Measurements from ENCODE around the gene MBOAT2. TPM values are rescaled to one million over a fixed set of nuclear protein-coding genes. Genes with fewer than 3 reads are reported as not detected.

The MBOAT2 gene
- total RNA-seq, 1 experiment from 2014 or later = 40.9 TPM

DNA sequence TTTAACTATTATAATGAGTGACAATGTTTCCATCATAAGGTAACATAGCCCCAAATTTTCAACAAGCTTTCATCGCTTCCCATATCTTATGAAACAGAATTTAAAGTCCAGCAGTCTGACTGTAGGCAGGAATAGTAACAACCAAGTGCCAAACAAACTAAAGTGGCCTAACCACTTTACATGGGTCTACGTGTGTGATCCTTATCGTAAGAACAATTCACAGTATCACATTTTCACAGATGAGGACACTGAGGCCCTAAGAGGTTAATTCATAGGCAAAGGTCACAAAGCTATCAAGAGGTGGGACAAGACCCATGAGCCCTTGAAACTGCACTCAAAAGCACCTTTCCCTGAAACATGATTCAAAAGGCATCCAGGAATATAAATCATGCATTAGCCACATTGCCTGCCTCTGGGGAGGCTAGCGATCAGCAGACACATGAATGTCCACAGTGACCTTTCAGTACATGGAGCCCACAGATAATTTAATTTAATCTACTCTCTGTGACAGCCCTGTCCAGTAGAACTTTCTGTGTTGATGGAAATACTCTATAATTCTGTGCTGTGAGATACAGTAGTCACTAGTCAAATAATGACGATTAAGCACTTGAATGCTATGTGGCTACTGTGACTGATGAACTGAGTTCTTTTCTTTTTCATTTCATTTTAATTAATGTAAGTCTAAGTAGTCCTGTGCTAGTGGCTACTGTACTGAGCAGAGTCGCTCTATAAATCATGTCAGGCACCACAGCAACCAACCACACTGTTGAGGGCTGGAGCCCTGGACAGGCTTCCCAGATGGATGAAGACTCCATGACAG lies 196.4 kb downstream of the MBOAT2 start:
- Mint-ChIP-seq H3K9me3 (ENCODE audit: low read depth, unreplicated experiment) (no peaks in the 10 kb centered on the region), H3K27me3 (ENCODE audit: unreplicated experiment) (no peaks in the 10 kb centered on the region), H3K27ac (ENCODE audit: unreplicated experiment) (no peak overlapping the region), H3K36me3 (ENCODE audit: insufficient read depth, unreplicated experiment) (peaks cover 15% of the 10 kb centered on the region), H3K4me1 (ENCODE audit: low read depth, unreplicated experiment) (peaks cover 8% of the 10 kb centered on the region), H3K4me3 (ENCODE audit: low read depth, unreplicated experiment) (no peak overlapping the region)
- TF ChIP-seq, protein P1, sequence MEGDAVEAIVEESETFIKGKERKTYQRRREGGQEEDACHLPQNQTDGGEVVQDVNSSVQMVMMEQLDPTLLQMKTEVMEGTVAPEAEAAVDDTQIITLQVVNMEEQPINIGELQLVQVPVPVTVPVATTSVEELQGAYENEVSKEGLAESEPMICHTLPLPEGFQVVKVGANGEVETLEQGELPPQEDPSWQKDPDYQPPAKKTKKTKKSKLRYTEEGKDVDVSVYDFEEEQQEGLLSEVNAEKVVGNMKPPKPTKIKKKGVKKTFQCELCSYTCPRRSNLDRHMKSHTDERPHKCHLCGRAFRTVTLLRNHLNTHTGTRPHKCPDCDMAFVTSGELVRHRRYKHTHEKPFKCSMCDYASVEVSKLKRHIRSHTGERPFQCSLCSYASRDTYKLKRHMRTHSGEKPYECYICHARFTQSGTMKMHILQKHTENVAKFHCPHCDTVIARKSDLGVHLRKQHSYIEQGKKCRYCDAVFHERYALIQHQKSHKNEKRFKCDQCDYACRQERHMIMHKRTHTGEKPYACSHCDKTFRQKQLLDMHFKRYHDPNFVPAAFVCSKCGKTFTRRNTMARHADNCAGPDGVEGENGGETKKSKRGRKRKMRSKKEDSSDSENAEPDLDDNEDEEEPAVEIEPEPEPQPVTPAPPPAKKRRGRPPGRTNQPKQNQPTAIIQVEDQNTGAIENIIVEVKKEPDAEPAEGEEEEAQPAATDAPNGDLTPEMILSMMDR (IDR thresholded peaks at IDR 0.05; ENCODE audit: unreplicated experiment) = no peak
- CTCF ChIA-PET = interaction anchor here (0.7 kb wide), 1 partner anchor 262 kb away, joined by 4 read pairs; no protein-coding TSS in a partner anchor
- BruUV-seq (replicated peaks) = no TSS peak
- intact Hi-C loops (cut with micrococcal nuclease; ENCODE audit: unreplicated experiment) = no loop called here
- no peak for DNase-seq

DNA sequence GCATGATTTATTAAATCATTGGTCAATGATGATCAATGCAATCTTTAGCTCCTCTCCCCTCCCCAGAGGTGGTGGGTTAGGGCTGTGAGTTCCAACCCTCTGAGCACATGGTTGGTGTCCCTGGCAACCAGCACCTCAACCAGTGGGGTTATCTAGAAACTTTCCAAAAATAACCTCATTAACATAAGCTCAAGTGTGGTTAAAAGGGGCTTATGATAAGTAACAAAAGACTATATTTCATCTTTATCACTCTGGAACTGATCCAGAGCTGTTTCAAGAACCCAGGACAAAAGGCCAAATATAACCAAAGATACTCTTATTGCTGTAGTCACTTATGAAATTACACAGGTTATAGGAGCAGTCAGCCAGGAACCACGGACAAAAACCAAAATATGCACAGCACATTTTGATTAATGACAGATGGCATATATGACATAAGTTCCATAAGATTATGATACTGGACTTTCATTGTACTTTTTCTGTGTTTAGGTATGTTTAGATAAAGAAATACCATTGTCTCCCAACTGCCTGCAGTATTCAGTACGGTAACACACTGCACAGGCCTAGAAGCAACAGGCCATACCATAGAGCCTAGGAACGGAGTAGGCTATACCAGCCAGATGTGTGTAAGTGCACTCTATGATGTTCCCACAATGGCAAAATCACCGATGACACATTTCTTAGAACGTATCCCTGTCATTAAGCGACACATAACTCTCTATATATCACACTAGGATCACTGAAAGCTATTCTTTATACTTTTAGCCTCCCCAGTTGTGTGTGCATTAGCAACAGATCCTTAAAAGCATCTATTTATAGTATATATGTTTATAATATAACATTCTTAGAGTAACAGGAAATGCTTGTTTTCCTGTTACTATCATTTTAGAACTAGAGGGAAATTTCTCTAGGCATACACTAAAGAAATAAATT lies 197.9 kb downstream of the MBOAT2 start:
- Mint-ChIP-seq H3K9me3 (ENCODE audit: low read depth, unreplicated experiment) (no peaks in the 10 kb centered on the region), H3K4me3 (ENCODE audit: low read depth, unreplicated experiment) (no peak overlapping the region), H3K36me3 (ENCODE audit: insufficient read depth, unreplicated experiment) (peaks cover 17% of the 10 kb centered on the region), H3K27ac (ENCODE audit: unreplicated experiment) (no peak overlapping the region), H3K27me3 (ENCODE audit: unreplicated experiment) (no peaks in the 10 kb centered on the region), H3K4me1 (ENCODE audit: low read depth, unreplicated experiment) (peaks cover 8% of the 10 kb centered on the region)
- CTCF ChIA-PET = no interaction called here
- TF ChIP-seq, protein P1 (IDR thresholded peaks at IDR 0.05; ENCODE audit: unreplicated experiment) = no peak
- intact Hi-C loops (cut with micrococcal nuclease; ENCODE audit: unreplicated experiment) = no loop called here
- DNase-seq = no peak
- BruUV-seq (replicated peaks) = no TSS peak

GRCh38 chr2:8803658-8804379 lies 199.7 kb downstream of the MBOAT2 start:
- CTCF ChIA-PET = interaction anchor here (0.7 to 1.2 kb wide), 2 partner anchors 70 to 336 kb away, joined by 3 to 4 read pairs; no protein-coding TSS in a partner anchor
- BruUV-seq (replicated peaks) = no TSS peak
- DNase-seq = peak; percentile 76
- no peak overlapping the region for H3K4me3 Mint-ChIP-seq (ENCODE audit: low read depth, unreplicated experiment)
- H3K36me3 Mint-ChIP-seq (ENCODE audit: insufficient read depth, unreplicated experiment) = peaks cover 12% of the 10 kb centered on the region
- no peaks in the 10 kb centered on the region for H3K9me3 Mint-ChIP-seq (ENCODE audit: low read depth, unreplicated experiment)
- no peak overlapping the region for H3K27ac Mint-ChIP-seq (ENCODE audit: unreplicated experiment)
- peaks cover 8% of the 10 kb centered on the region for H3K4me1 Mint-ChIP-seq (ENCODE audit: low read depth, unreplicated experiment)
- H3K27me3 Mint-ChIP-seq (ENCODE audit: unreplicated experiment) = no peaks in the 10 kb centered on the region
- intact Hi-C loops (cut with micrococcal nuclease; ENCODE audit: unreplicated experiment) = no loop called here
- TF ChIP-seq, protein P1 (IDR thresholded peaks at IDR 0.05; ENCODE audit: unreplicated experiment) = no peak

DNA sequence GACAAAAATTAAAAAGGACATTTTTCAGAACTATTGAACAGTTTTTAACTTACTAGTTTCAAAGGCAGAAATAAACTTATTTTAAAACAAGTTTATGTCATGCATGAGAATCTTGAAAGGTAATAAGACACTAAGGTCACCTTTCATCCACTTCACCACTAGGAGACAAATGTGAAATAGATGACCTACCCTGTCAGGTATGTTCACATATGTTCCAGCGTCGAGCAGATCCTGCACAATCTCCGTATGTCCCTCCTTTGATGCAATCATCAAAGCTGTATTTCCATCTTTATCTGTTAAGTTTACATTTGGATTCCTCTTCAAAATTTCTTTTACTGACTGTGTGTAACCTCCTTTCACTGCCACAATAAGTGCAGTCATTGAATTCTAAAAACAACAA lies 200.7 kb downstream of the MBOAT2 start:
- TF ChIP-seq, protein P1 (IDR thresholded peaks at IDR 0.05; ENCODE audit: unreplicated experiment) = no peak
- H3K4me3 Mint-ChIP-seq (ENCODE audit: low read depth, unreplicated experiment) = no peak overlapping the region
- no peaks in the 10 kb centered on the region for H3K27me3 Mint-ChIP-seq (ENCODE audit: unreplicated experiment)
- H3K9me3 Mint-ChIP-seq (ENCODE audit: low read depth, unreplicated experiment) = no peaks in the 10 kb centered on the region
- intact Hi-C loops (cut with micrococcal nuclease; ENCODE audit: unreplicated experiment) = no loop called here
- DNase-seq = no peak
- CTCF ChIA-PET = interaction anchor here (1.2 kb wide), 1 partner anchor 337 kb away, joined by 4 read pairs; no protein-coding TSS in a partner anchor
- BruUV-seq (replicated peaks) = no TSS peak
- peaks cover 12% of the 10 kb centered on the region for H3K36me3 Mint-ChIP-seq (ENCODE audit: insufficient read depth, unreplicated experiment)
- no peak overlapping the region for H3K27ac Mint-ChIP-seq (ENCODE audit: unreplicated experiment)
- H3K4me1 Mint-ChIP-seq (ENCODE audit: low read depth, unreplicated experiment) = peaks cover 8% of the 10 kb centered on the region
